Nephron progenitor cell (in vitro differentiated cells): ENCODE measurements around the gene LIAS.
"Not testable (repeated sequence)": the region's sequence is repeated elsewhere in the genome, so short reads cannot be mapped to it uniquely, and the experiment has no call there.

Experiments used
- DNase-seq: peaks from one replicate; pipeline ENCODE4 v3.0.0; 2021
- H3K27ac Mint-ChIP-seq: 2 replicates; pipeline ENCODE4 v1.8.0; 2021; ENCODE audit warnings: mild to moderate bottlenecking, moderate library complexity, mixed read lengths
- H3K27me3 Mint-ChIP-seq: 2 replicates; pipeline ENCODE4 v1.8.0; 2021; ENCODE audit warnings: mild to moderate bottlenecking, low read depth, mixed read lengths; ENCODE audit not compliant: poor library complexity
- H3K36me3 Mint-ChIP-seq: 2 replicates; pipeline ENCODE4 v1.8.0; 2021; ENCODE audit warnings: low read depth, mixed read lengths
- H3K4me1 Mint-ChIP-seq: 2 replicates; pipeline ENCODE4 v1.8.0; 2021; ENCODE audit warnings: mixed read lengths
- H3K4me3 Mint-ChIP-seq: 2 replicates; pipeline ENCODE4 v1.8.0; 2021; ENCODE audit warnings: mild to moderate bottlenecking, moderate library complexity, mixed read lengths
- H3K9me3 Mint-ChIP-seq: 2 replicates; pipeline ENCODE4 v1.8.0; 2021; ENCODE audit warnings: mild to moderate bottlenecking, moderate library complexity, mixed read lengths
- TF ChIP-seq, protein P1 (sequence below): fragments of 200-600 bp; sonication (generic); IDR thresholded peaks from 2 replicates; pipeline ENCODE4 v1.5.0; 2021; ENCODE audit warnings: antibody characterized with exemption

LIAS gene

DNA sequence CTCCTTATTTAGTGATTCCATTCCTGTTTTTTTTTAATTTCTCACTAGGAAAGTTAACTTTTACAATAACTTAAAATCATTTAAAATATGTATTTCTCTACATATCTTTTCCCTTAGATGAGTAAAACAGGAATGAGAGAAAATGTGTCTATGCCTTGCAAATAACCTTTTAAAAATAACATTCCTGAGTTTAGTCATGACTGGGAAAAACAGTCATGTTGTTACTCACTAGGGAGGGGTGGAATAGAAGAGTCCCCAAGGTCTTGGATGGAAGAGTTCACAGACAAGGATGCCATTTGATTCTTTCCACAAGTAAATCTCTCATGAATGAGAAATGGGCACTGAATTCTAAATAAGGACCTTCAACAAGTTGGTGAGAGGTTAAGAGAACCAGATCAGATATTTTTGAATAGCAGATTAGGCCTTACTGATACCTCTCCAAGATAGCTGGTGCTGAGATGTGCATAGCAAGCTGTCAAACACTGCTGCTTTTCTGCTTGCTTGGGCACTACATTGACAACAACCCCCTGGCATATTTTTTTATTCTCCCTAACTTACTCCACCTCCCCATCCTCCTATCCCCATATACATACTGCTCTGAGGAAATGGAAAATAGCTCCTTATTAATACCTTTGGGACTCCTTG, 43.3 kb downstream of the LIAS start:
- Mint-ChIP-seq H3K9me3 (no peaks in the 10 kb centered on the region), H3K4me3 (no peak overlapping the region), H3K36me3 (peaks cover 76% of the 10 kb centered on the region), H3K27me3 (no peaks in the 10 kb centered on the region), H3K4me1 (no peaks in the 10 kb centered on the region), H3K27ac (no peak overlapping the region)
- no peak for DNase-seq
- TF ChIP-seq, protein P1, sequence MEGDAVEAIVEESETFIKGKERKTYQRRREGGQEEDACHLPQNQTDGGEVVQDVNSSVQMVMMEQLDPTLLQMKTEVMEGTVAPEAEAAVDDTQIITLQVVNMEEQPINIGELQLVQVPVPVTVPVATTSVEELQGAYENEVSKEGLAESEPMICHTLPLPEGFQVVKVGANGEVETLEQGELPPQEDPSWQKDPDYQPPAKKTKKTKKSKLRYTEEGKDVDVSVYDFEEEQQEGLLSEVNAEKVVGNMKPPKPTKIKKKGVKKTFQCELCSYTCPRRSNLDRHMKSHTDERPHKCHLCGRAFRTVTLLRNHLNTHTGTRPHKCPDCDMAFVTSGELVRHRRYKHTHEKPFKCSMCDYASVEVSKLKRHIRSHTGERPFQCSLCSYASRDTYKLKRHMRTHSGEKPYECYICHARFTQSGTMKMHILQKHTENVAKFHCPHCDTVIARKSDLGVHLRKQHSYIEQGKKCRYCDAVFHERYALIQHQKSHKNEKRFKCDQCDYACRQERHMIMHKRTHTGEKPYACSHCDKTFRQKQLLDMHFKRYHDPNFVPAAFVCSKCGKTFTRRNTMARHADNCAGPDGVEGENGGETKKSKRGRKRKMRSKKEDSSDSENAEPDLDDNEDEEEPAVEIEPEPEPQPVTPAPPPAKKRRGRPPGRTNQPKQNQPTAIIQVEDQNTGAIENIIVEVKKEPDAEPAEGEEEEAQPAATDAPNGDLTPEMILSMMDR: no peak

DNA sequence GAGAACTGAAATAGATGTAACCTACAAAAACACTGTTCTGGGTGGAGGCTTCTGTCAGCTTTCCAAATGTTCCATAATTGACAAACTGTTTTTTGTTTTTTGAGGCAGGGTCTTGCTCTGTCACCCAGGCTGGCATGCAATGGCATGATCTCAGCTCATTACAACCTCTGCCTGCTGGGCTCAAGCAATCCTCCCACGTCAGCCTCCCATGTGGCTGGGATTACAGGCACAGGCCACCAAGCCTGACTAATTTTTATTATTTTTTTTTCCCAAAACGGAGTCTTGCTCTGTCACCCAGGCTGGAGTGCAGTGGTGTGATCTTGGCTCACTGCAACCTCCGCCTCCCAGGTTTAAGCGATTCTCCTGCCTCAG, 43.8 kb downstream of the LIAS start:
- not testable (repeated sequence) for H3K27me3 Mint-ChIP-seq, H3K4me1 Mint-ChIP-seq, H3K4me3 Mint-ChIP-seq, H3K27ac Mint-ChIP-seq, H3K9me3 Mint-ChIP-seq, DNase-seq
- peaks cover 81% of the 10 kb centered on the region for H3K36me3 Mint-ChIP-seq

DNA sequence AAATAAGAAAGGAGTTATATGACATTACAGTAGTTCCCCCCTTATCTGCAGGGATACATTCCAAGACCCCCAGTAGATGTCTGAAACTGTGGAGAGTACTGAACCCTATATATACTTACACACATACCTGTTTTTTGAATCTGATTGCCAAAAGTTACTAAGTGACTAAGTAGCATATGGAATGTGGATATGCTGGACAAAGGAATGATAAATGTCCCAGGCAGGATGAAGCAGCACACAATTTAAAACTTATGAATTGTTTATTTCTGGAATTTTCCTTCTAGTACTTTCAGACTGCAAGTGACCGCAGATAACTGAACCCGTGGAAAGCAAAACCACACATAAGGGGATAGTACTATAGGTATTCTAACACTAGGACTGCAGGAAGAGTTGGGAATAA, 45.7 kb downstream of the LIAS start:
- TF ChIP-seq, protein P1: no peak
- Mint-ChIP-seq H3K27ac (no peak overlapping the region), H3K4me1 (no peaks in the 10 kb centered on the region), H3K36me3 (peaks cover 86% of the 10 kb centered on the region), H3K4me3 (no peak overlapping the region), H3K9me3 (no peaks in the 10 kb centered on the region), H3K27me3 (no peaks in the 10 kb centered on the region)
- no peak for DNase-seq

DNA sequence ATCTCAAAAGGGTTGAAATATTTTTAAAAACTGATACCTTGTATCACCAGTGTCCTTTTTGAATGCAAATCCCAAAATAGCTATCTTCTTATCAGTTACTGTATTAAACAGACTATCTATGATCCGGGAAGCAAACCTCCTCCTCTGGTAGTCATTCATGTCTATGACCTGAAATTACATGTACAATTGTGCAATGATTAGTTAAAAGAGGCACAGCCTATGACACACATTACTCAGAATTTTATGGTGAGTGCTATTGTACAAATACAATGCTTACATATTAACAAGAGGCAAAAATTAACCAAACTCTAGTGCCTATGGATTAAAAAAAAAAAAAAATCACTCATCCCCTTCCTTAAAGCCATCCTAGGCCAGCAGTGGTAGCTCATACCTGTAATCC, 46.7 kb downstream of the LIAS start:
- TF ChIP-seq, protein P1: no peak
- Mint-ChIP-seq H3K4me1 (no peaks in the 10 kb centered on the region), H3K4me3 (no peak overlapping the region), H3K27ac (no peak overlapping the region), H3K36me3 (peaks cover 86% of the 10 kb centered on the region), H3K27me3 (no peaks in the 10 kb centered on the region), H3K9me3 (no peaks in the 10 kb centered on the region)
- DNase-seq: no peak

DNA sequence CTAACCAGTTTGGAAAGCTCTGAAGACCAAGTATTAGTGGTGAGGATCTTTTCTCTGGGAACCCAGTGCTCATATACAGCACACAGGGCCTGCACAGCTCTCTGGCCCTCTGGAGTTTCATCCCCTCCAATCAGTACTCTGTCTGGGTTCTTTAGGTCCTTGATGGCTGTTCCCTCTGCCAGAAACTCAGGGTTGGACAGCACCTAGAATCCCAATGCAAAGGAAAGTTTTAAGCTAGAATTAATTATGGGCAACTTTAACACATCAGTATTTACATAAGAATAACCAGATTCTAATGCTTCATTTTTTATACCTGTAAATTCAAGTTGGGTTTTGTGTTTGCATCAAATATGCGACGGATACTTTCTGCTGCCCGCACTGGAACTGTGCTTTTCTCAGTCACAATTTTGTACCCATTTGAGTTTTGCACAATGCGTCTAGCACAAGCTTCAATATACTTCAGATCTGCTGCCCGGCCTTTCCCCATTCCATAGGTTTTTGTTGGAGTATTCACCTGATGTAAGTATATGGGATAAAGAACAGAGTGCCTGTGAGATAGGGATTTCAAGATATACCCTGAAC, 51.6 kb downstream of the LIAS start:
- no peak overlapping the region for H3K4me3 Mint-ChIP-seq
- TF ChIP-seq, protein P1: no peak
- H3K27me3 Mint-ChIP-seq: no peaks in the 10 kb centered on the region
- H3K9me3 Mint-ChIP-seq: no peaks in the 10 kb centered on the region
- no peak overlapping the region for H3K27ac Mint-ChIP-seq
- no peak for DNase-seq
- H3K36me3 Mint-ChIP-seq: peaks cover 79% of the 10 kb centered on the region
- H3K4me1 Mint-ChIP-seq: no peaks in the 10 kb centered on the region

DNA sequence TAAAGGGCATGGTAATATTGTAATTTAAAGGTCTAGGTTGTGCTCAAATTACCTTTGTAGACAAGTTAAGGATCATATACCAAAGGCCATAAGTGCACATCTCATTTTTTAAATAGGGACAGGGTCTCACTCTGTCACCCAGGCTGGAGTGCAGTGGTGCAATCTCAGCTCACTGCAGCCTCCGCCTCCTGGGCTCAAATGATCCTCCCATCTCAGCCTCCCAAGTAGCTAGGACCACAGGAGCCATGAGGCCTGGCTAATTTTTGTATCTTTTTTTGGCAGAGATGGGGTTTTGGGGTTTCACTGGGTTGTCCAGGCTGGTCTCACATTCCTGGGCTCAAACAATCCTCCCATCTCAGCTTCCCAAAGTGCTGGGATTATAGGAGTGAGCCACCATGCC, 55.4 kb downstream of the LIAS start:
- H3K4me3 Mint-ChIP-seq, H3K27me3 Mint-ChIP-seq, H3K27ac Mint-ChIP-seq, H3K4me1 Mint-ChIP-seq, H3K9me3 Mint-ChIP-seq, DNase-seq: not testable (repeated sequence)
- H3K36me3 Mint-ChIP-seq: peaks cover 74% of the 10 kb centered on the region

DNA sequence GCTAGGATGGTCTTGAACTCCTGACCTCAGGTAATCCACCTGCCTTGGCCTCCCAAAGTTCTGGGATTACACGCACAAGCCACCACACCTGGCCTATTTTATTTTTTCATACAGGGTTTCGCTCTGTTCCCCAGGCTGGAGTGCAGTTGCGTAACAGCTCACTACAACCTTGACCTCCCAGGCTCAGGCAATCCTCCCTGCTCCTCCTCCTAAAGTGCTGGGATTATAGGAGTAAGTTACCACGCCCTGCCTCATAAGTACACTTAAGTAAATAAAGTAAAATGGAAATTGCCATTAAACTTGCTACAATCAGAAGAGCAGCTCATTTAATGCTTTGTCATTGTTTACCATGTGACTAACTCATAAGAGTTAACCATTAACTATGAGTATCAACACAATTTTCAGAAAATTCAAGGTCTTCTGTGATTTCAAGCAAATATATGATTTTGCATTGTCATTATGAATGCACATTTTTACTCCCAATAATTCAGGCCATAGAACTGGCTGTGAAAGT, 56.1 kb downstream of the LIAS start:
- no peak overlapping the region for H3K27ac Mint-ChIP-seq
- DNase-seq: no peak
- TF ChIP-seq, protein P1: no peak
- H3K9me3 Mint-ChIP-seq: no peaks in the 10 kb centered on the region
- no peaks in the 10 kb centered on the region for H3K4me1 Mint-ChIP-seq
- no peaks in the 10 kb centered on the region for H3K27me3 Mint-ChIP-seq
- H3K36me3 Mint-ChIP-seq: peaks cover 74% of the 10 kb centered on the region
- no peak overlapping the region for H3K4me3 Mint-ChIP-seq

DNA sequence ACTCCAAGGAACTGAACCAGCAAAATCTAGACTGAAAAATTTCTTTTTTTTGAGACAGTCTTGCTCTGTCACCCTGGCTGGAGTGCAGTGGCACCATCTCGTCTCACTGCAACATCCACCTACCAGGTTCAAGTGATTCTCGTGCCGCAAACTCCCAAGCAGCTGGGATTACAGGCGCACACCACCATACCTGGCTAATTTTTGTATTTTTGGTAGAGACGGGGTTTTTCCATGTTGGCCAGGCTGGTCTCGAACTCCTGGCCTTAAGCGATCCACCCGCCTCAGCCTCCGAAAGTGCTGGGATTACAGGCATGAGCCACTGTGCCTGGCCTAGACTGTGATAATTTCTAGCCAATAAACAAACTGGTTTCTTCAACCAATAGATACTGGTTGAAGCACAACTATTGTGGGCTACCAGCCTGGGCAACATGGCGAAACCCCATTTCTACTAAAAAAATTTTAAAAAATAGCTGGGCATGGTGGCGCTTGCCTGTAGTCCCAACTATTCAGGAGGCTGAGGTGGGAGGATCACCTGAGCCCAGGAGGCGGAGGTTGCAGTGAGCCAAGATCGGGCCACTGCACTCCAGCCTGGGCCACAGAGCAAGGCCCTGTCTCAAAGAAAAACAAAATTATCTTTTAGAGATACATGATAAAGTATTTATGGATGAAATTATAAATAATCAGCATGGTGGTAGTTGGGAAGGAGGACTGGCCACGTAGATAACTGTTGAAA, 57.0 kb downstream of the LIAS start:
- not testable (repeated sequence) for H3K27ac Mint-ChIP-seq, H3K9me3 Mint-ChIP-seq, H3K27me3 Mint-ChIP-seq, DNase-seq, H3K4me3 Mint-ChIP-seq, H3K4me1 Mint-ChIP-seq
- peaks cover 70% of the 10 kb centered on the region for H3K36me3 Mint-ChIP-seq
